Measurements from ENCODE around the gene TNNT2.

TNNT2 gene

DNA sequence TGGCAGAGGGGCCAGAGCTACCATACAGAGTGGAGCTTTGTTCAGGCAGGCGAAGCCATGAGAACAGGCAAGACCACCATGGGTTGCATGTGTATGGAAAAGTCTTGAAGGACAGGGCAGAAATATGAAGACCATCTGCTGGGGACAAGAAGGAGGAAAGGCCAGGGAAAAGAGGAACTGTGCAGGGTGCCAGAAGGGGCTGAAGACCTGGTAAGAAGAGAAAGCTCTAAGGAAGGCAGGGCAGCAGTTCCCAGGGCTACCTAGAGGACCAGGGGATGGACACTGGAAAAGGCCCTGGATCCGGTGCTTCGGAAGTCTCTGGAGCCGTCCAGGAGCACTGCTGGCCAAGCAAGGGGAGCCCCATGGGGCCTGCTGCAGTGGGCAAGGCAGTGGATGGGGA lies 50.8 kb downstream of the TNNT2 start:
- no peaks in the 10 kb centered on the region for H3K36me3 ChIP-seq
- H3K9me3 ChIP-seq: no peaks in the 10 kb centered on the region
- peaks cover 3% of the 10 kb centered on the region for H3K4me1 ChIP-seq
- H3K27me3 ChIP-seq: no peaks in the 10 kb centered on the region
- DNase-seq: no peak
- H3K4me3 ChIP-seq (ENCODE audit: low read depth, low read length): no peak overlapping the region
- TF ChIP-seq CTCF (IDR thresholded peaks at IDR 0.05; ENCODE audit: low read depth, low read length): no peak

DNA sequence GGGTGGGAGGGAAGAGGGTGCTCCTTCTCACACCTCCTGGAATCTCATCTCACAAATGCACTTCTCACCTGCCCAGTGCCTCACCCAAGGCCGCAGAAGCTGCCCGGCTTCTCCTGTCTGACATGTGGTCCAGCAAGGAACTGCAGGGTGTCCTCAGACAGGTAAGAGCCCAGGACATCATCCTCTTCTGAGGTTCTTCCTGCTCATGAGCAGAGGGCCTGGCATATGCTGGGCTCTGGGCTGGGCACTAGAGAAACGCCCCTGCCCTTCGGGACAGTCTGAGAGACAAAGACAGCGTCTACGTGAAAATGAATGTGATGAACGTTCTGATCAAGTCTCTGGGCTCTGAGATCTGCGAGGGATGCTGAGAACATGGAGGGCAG lies 51.8 kb downstream of the TNNT2 start:
- Histone ChIP-seq H3K36me3 (no peaks in the 10 kb centered on the region), H3K4me3 (ENCODE audit: low read depth, low read length) (no peak overlapping the region), H3K4me1 (peaks cover 12% of the 10 kb centered on the region), H3K9me3 (no peaks in the 10 kb centered on the region), H3K27me3 (no peaks in the 10 kb centered on the region)
- no peak for DNase-seq
- no peak for TF ChIP-seq CTCF (IDR thresholded peaks at IDR 0.05; ENCODE audit: low read depth, low read length)

DNA sequence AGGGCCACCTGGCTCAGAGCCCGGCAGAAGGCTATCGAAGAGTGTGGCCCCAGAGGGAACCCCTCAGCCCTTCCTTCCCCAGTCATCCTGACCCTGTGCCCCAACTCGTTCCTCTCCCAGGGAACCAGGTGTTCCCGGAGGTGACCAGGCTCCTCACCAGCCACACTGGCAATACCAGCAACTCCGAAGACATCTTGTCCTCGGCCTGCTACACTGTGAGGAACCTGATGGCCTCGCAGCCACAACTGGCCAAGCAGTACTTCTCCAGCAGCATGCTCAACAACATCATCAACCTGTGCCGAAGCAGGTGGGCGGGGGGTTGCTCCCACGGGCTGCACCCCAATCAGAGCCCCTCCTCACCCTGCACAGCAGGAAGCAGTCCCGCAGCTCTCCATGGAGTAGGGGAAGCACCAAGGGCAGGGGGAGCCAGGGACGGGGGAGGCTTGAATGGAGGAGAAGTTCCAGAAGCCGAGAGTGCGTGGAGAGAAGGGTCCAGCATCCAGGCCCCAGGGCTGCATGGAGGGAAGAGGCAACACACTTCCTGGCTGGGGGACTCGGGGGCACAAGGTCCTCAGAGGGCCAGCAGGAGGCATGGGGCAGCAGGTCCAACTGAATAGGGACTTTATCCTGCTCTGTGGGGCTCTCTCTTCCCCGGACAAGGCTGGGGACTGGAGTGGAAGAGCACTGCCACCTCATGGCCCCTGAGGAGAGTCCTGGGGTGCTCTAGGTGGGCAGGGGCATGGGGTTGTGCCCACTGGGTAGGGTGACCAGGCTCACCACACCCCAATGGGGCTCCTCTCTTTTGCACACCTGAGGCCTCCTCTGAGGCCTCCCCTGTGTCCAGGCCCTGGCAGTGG lies 52.4 kb downstream of the TNNT2 start:
- Histone ChIP-seq H3K4me1 (peaks cover 16% of the 10 kb centered on the region), H3K4me3 (ENCODE audit: low read depth, low read length) (no peak overlapping the region), H3K9me3 (no peaks in the 10 kb centered on the region), H3K27me3 (no peaks in the 10 kb centered on the region), H3K36me3 (no peaks in the 10 kb centered on the region)
- no peak for TF ChIP-seq CTCF (IDR thresholded peaks at IDR 0.05; ENCODE audit: low read depth, low read length)
- no peak for DNase-seq

DNA sequence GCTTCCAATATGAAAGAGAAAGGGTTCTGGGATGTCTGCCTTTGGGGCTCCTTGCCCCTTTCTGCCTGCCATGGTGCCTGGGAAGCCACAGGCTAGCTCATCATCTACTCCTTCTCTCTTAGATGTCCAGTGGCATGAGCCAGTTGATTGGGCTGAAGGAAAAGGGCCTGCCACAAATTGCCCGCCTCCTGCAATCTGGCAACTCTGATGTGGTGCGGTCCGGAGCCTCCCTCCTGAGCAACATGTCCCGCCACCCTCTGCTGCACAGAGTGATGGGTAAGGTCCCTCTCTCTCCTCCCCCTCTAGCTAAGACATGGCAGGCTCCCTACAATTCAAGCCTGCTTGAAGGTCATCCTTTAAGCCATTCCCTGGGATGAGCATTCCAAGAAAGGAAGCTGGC lies 53.2 kb downstream of the TNNT2 start:
- DNase-seq: no peak
- no peaks in the 10 kb centered on the region for H3K27me3 ChIP-seq
- no peaks in the 10 kb centered on the region for H3K9me3 ChIP-seq
- no peak for TF ChIP-seq CTCF (IDR thresholded peaks at IDR 0.05; ENCODE audit: low read depth, low read length)
- H3K4me3 ChIP-seq (ENCODE audit: low read depth, low read length): no peak overlapping the region
- H3K36me3 ChIP-seq: no peaks in the 10 kb centered on the region
- peaks cover 23% of the 10 kb centered on the region for H3K4me1 ChIP-seq

DNA sequence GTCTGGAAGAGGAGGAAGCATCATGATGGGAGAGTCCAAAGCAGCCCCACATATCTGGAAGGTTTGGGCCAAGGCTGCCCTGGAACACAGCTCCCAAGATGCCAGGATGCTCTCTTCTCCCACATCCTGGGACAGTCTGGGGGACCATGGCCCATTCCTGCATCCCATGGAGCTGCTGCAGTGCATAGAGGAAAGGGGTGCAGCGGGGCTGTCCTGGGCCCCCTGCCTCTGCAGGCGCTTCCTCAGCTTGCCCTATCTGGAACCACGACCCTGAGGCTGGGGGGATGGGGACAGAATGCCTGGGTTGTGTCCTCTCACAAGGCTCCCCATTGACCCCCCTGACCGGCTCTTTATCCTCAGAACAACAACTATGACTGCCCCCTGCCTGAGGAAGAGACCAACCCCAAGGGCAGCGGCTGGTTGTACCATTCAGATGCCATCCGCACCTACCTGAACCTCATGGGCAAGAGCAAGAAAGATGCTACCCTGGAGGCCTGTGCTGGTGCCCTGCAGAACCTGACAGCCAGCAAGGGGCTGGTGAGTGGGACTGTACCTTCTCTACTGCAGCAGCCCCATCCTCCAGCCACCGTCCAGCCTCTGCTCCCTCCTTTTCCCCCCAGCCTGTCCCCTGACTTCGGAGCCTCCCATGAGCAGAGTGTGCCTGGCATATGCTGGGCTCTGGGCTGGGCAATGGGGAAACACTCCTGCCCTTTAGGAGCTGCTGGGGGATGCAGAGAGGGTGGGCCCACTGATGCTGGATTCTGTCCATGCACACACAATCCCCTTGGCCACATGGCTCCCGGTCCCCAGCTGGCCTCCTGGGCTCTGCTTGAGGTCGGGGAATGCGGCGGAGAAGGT lies 54.6 kb downstream of the TNNT2 start:
- no peak for TF ChIP-seq CTCF (IDR thresholded peaks at IDR 0.05; ENCODE audit: low read depth, low read length)
- H3K4me3 ChIP-seq (ENCODE audit: low read depth, low read length): no peak overlapping the region
- no peak for DNase-seq
- no peaks in the 10 kb centered on the region for H3K36me3 ChIP-seq
- H3K4me1 ChIP-seq: peaks cover 23% of the 10 kb centered on the region
- no peaks in the 10 kb centered on the region for H3K27me3 ChIP-seq
- H3K9me3 ChIP-seq: no peaks in the 10 kb centered on the region

All from BE2C (cell line).